ENCODE data around the gene CARS2. TPM values are rescaled to one million over a fixed set of nuclear protein-coding genes. Genes with fewer than 3 reads are reported as not detected.

The CARS2 gene
- total RNA-seq, 1 donor, result 161 TPM

- H3K4me1 ChIP-seq (ENCODE audit: insufficient read depth, low read length), result no peaks in the 10 kb centered on the region
- no peaks in the 10 kb centered on the region for H3K27me3 ChIP-seq (ENCODE audit: insufficient read depth, low read length)
- no peak overlapping the region for H2AFZ ChIP-seq (ENCODE audit: low read length)
- H3K9me3 ChIP-seq (ENCODE audit: low read depth, low read length), result no peaks in the 10 kb centered on the region
- H3K4me2 ChIP-seq (ENCODE audit: insufficient read depth, low read length), result no peak overlapping the region
- DNase-seq (ENCODE audit: insufficient read length, low spot score, missing footprints), result no peak
- no peaks in the 10 kb centered on the region for H3K36me3 ChIP-seq (ENCODE audit: insufficient read depth, low read length)
- H3K4me3 ChIP-seq (ENCODE audit: insufficient read depth, low read length), result no peak overlapping the region
- no peak for TF ChIP-seq CTCF (IDR thresholded peaks at IDR 0.05; ENCODE audit: extremely low read depth, low read depth, low read length)
- no peak overlapping the region for H3K27ac ChIP-seq (ENCODE audit: low read depth, low read length)
- no peaks in the 10 kb centered on the region for H4K20me1 ChIP-seq (ENCODE audit: insufficient read depth, low read length)
- no peaks in the 10 kb centered on the region for H3K79me2 ChIP-seq (ENCODE audit: insufficient read depth, low read length)
Measured at GRCh38 chr13:110600980-110601379, 104.9 kb downstream of the CARS2 start.

GRCh38 chr13:110600261-110600819, 105.6 kb downstream of the CARS2 start:
- no peak overlapping the region for H3K4me3 ChIP-seq (ENCODE audit: insufficient read depth, low read length)
- no peak overlapping the region for H3K4me2 ChIP-seq (ENCODE audit: insufficient read depth, low read length)
- H3K27me3 ChIP-seq (ENCODE audit: insufficient read depth, low read length), result no peaks in the 10 kb centered on the region
- H3K79me2 ChIP-seq (ENCODE audit: insufficient read depth, low read length), result no peaks in the 10 kb centered on the region
- H3K36me3 ChIP-seq (ENCODE audit: insufficient read depth, low read length), result no peaks in the 10 kb centered on the region
- H4K20me1 ChIP-seq (ENCODE audit: insufficient read depth, low read length), result no peaks in the 10 kb centered on the region
- no peaks in the 10 kb centered on the region for H3K4me1 ChIP-seq (ENCODE audit: insufficient read depth, low read length)
- H2AFZ ChIP-seq (ENCODE audit: low read length), result no peak overlapping the region
- no peaks in the 10 kb centered on the region for H3K9me3 ChIP-seq (ENCODE audit: low read depth, low read length)
- DNase-seq (ENCODE audit: insufficient read length, low spot score, missing footprints), result no peak
- no peak for TF ChIP-seq CTCF (IDR thresholded peaks at IDR 0.05; ENCODE audit: extremely low read depth, low read depth, low read length)
- no peak overlapping the region for H3K27ac ChIP-seq (ENCODE audit: low read depth, low read length)

- H3K4me2 ChIP-seq (ENCODE audit: insufficient read depth, low read length), result no peak overlapping the region
- no peak overlapping the region for H3K4me3 ChIP-seq (ENCODE audit: insufficient read depth, low read length)
- no peaks in the 10 kb centered on the region for H4K20me1 ChIP-seq (ENCODE audit: insufficient read depth, low read length)
- H3K36me3 ChIP-seq (ENCODE audit: insufficient read depth, low read length), result no peaks in the 10 kb centered on the region
- no peaks in the 10 kb centered on the region for H3K9me3 ChIP-seq (ENCODE audit: low read depth, low read length)
- no peak overlapping the region for H2AFZ ChIP-seq (ENCODE audit: low read length)
- TF ChIP-seq CTCF (IDR thresholded peaks at IDR 0.05; ENCODE audit: extremely low read depth, low read depth, low read length), result no peak
- no peaks in the 10 kb centered on the region for H3K27me3 ChIP-seq (ENCODE audit: insufficient read depth, low read length)
- no peak for DNase-seq (ENCODE audit: insufficient read length, low spot score, missing footprints)
- H3K4me1 ChIP-seq (ENCODE audit: insufficient read depth, low read length), result peaks cover 6% of the 10 kb centered on the region
- H3K27ac ChIP-seq (ENCODE audit: low read depth, low read length), result no peak overlapping the region
- no peaks in the 10 kb centered on the region for H3K79me2 ChIP-seq (ENCODE audit: insufficient read depth, low read length)
Measured at GRCh38 chr13:110597041-110597689, 108.8 kb downstream of the CARS2 start.

- Histone ChIP-seq H3K4me3 (ENCODE audit: insufficient read depth, low read length) (no peak overlapping the region), H3K79me2 (ENCODE audit: insufficient read depth, low read length) (no peaks in the 10 kb centered on the region), H3K27me3 (ENCODE audit: insufficient read depth, low read length) (no peaks in the 10 kb centered on the region), H2AFZ (ENCODE audit: low read length) (no peak overlapping the region), H3K4me1 (ENCODE audit: insufficient read depth, low read length) (peaks cover 6% of the 10 kb centered on the region), H3K4me2 (ENCODE audit: insufficient read depth, low read length) (peak overlapping the region; percentile 37), H4K20me1 (ENCODE audit: insufficient read depth, low read length) (no peaks in the 10 kb centered on the region), H3K9me3 (ENCODE audit: low read depth, low read length) (no peaks in the 10 kb centered on the region), H3K27ac (ENCODE audit: low read depth, low read length) (no peak overlapping the region), H3K36me3 (ENCODE audit: insufficient read depth, low read length) (no peaks in the 10 kb centered on the region)
- DNase-seq (ENCODE audit: insufficient read length, low spot score, missing footprints), result no peak
- TF ChIP-seq CTCF (IDR thresholded peaks at IDR 0.05; ENCODE audit: extremely low read depth, low read depth, low read length), result peak; percentile 59
Measured at GRCh38 chr13:110593430-110594130, 112.3 kb downstream of the CARS2 start.

All from osteoblast (primary cell).